WTC11 (cell line): Measurements from ENCODE around the gene FAM72C. TPM values are rescaled to one million over a fixed set of nuclear protein-coding genes. Genes with fewer than 3 reads are reported as not detected.
"Not testable (repeated sequence)": the region's sequence is repeated elsewhere in the genome, so short reads cannot be mapped to it uniquely, and the experiment has no call there.

Source experiments
- ATAC-seq: fragments of 200-7000 bp; cut with Tn5 transposase; 2 replicates; pipeline ENCODE4 v1.10.0; 2021; ENCODE audit warnings: mild to moderate bottlenecking, moderate library complexity
- CTCF ChIA-PET: fragments of 300-600 bp; sonication (Branson Sonifier 250); formaldehyde crosslinking; loops from one replicate; lab custom pipeline; 2021; ENCODE audit warnings: antibody characterized with exemption; lab: Charles Lee
- POLR2A ChIA-PET: fragments of 350-600 bp; sonication (Branson Sonifier 250); formaldehyde crosslinking; loops from one replicate; lab custom pipeline; 2021; ENCODE audit warnings: antibody characterized with exemption; lab: Charles Lee
- DNase-seq: peaks from one replicate; pipeline ENCODE4 v3.0.0; 2021; ENCODE audit warnings: low spot score
- H3K27ac Mint-ChIP-seq: 2 replicates; pipeline ENCODE4 v1.8.0; 2021; ENCODE audit warnings: mixed read lengths
- H3K27me3 Mint-ChIP-seq: 2 replicates; pipeline ENCODE4 v1.8.0; 2021; ENCODE audit warnings: low read depth, mild to moderate bottlenecking, moderate library complexity, mixed read lengths
- H3K36me3 Mint-ChIP-seq: 2 replicates; pipeline ENCODE4 v1.8.0; 2021; ENCODE audit warnings: mixed read lengths
- H3K4me1 Mint-ChIP-seq: 2 replicates; pipeline ENCODE4 v1.8.0; 2022; ENCODE audit warnings: mixed read lengths
- H3K4me3 Mint-ChIP-seq: 2 replicates; pipeline ENCODE4 v1.8.0; 2021; ENCODE audit warnings: mild to moderate bottlenecking, moderate library complexity, mixed read lengths
- H3K9me3 Mint-ChIP-seq: 2 replicates; pipeline ENCODE4 v1.8.0; 2021; ENCODE audit warnings: mixed read lengths
- total RNA-seq: library from RNA; stranded (reverse); gene quantifications from 3 replicates; pipeline ENCODE4 v1.2.3, GENCODE V29; 2021

FAM72C gene
- total RNA-seq, 1 experiment from 2014 or later = 14.7 TPM

GRCh38 chr1:143973876-143974414, 2.2 kb upstream of the FAM72C start:
- POLR2A ChIA-PET, H3K4me1 Mint-ChIP-seq, H3K27ac Mint-ChIP-seq, H3K9me3 Mint-ChIP-seq, DNase-seq, ATAC-seq, H3K36me3 Mint-ChIP-seq, CTCF ChIA-PET, H3K27me3 Mint-ChIP-seq: not testable (repeated sequence)
- H3K4me3 Mint-ChIP-seq = peak overlapping the region; percentile 85

DNA sequence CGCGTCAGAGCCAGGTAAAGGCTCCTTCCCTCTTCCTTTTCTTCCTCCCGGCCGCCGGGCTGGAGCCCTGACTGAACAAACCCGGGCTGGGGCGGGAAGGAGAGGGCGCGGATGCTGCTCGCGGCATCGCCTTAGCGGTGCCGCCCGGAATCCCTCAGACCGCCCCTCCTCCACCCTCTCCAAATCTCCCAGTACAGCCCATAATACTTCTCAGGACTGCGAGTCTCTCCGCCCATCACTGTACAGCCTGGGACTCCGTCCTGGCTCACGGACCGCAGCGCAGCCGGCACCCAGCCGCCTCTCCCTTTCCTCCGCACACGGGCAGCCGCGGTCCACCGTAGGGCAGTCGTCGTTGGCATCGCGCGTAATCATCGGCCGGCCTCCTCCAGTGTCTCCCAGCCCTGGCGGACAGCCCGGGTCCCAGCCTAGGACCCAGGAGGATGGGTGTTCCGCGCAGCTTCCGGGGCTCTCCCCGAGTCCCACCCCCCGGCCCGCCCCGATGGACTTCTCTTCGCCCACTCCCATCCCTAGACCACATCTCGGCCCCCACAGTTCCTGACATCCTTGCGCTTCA, 1.1 kb upstream of the FAM72C start:
- H3K4me3 Mint-ChIP-seq, H3K9me3 Mint-ChIP-seq, DNase-seq, CTCF ChIA-PET, H3K27ac Mint-ChIP-seq, H3K4me1 Mint-ChIP-seq, POLR2A ChIA-PET, H3K36me3 Mint-ChIP-seq, H3K27me3 Mint-ChIP-seq: not testable (repeated sequence)
- ATAC-seq = peak; percentile 0

DNA sequence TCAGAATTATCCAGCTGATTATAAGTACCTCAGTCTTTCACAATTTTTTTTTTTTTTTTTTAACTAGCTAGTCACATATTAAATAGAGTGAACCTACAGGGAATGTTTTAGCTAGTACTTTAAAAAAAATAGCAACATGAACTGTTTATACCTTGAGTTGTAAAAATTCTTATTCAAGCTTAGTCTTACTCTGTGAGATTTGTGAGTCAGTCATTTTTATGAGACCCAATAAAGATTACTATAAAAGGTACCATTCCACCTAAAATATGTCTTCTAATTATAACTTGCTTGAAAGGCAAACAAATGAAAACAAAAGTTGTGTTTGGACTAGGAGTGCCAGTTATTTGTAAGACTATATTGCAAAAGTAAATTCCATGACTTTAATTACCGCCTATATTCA, 5.9 kb downstream of the FAM72C start:
- H3K27ac Mint-ChIP-seq, H3K4me3 Mint-ChIP-seq, ATAC-seq, H3K36me3 Mint-ChIP-seq, DNase-seq, H3K4me1 Mint-ChIP-seq, H3K27me3 Mint-ChIP-seq, POLR2A ChIA-PET, H3K9me3 Mint-ChIP-seq, CTCF ChIA-PET: not testable (repeated sequence)

DNA sequence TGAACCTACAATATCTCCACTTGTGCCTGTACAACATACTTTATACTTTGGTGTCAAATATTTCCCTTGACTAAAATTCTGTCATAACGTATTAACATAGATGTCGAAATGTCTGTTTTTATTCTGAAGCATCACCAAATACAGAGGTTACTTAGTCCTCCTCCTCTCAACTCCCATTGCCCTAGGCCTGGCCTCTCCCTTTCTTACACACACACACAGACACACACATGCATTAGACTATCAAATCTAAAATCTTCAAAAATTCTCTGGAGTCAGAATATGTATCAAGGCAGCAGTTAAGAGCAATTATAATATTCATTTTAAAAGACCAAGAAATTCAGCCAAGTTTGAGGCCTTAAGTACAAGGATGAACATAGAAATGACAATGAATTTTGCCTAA, 7.5 kb downstream of the FAM72C start:
- not testable (repeated sequence) for DNase-seq, H3K27ac Mint-ChIP-seq

GRCh38 chr1:143955930-143956329, 15.9 kb downstream of the FAM72C start:
- POLR2A ChIA-PET, DNase-seq, H3K9me3 Mint-ChIP-seq, H3K4me1 Mint-ChIP-seq, H3K27ac Mint-ChIP-seq, CTCF ChIA-PET, H3K27me3 Mint-ChIP-seq, ATAC-seq, H3K36me3 Mint-ChIP-seq, H3K4me3 Mint-ChIP-seq: not testable (repeated sequence)

More for the DNA sequence above, 7.5 kb downstream of the FAM72C start:
- H3K9me3 Mint-ChIP-seq, CTCF ChIA-PET, ATAC-seq, POLR2A ChIA-PET, H3K4me1 Mint-ChIP-seq, H3K27me3 Mint-ChIP-seq, H3K36me3 Mint-ChIP-seq, H3K4me3 Mint-ChIP-seq: not testable (repeated sequence)

DNA sequence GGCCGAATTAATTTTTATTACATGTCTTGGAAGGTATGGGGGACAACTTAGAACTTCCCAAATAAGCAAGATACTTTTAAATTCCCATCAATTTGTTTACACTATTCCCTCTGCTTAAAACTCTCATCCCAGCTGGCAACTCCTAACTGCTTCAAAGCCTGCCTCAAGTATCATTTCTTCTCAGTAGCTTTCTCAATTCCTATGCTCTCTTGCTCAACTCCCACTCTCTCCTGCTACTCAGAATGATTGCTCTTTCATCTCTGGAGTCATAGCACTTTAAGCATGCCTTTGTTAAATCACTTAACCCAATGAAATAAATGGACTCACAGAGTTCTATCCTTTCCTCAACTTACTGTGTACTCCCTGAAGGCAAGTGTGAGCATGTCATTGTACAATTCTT, 18.9 kb downstream of the FAM72C start:
- ATAC-seq, H3K9me3 Mint-ChIP-seq, H3K27ac Mint-ChIP-seq, DNase-seq, H3K4me3 Mint-ChIP-seq, H3K4me1 Mint-ChIP-seq, H3K36me3 Mint-ChIP-seq, CTCF ChIA-PET, H3K27me3 Mint-ChIP-seq, POLR2A ChIA-PET: not testable (repeated sequence)

- DNase-seq, POLR2A ChIA-PET, H3K9me3 Mint-ChIP-seq, H3K36me3 Mint-ChIP-seq, H3K27ac Mint-ChIP-seq, H3K4me1 Mint-ChIP-seq, ATAC-seq, CTCF ChIA-PET, H3K4me3 Mint-ChIP-seq, H3K27me3 Mint-ChIP-seq: not testable (repeated sequence)
Measured at GRCh38 chr1:143951485-143952391, 20.0 kb downstream of the FAM72C start.

GRCh38 chr1:143947749-143948148, 24.0 kb downstream of the FAM72C start:
- DNase-seq, ATAC-seq, H3K36me3 Mint-ChIP-seq, H3K4me3 Mint-ChIP-seq, H3K4me1 Mint-ChIP-seq, POLR2A ChIA-PET, H3K27me3 Mint-ChIP-seq, H3K27ac Mint-ChIP-seq, CTCF ChIA-PET, H3K9me3 Mint-ChIP-seq: not testable (repeated sequence)

DNA sequence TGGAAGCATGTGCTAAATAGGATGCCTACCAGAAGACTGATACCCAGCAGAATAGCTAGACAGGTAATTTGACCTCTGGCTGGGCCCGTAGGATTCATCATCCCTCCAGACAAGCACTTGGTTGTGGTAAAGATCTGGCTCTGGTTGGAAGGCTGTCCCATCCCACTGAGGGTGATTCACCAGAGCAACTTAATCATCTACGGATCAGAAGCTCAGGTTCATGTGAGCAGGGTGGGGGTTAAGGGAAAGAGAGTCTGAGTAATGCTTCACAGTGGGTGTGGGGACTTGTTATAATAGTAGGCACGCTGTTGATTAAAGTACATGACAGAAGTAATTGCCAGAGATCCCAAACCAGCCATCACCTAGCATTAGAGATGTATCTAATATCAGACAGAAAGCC, 26.5 kb downstream of the FAM72C start:
- H3K4me3 Mint-ChIP-seq, CTCF ChIA-PET, ATAC-seq, H3K27me3 Mint-ChIP-seq, H3K4me1 Mint-ChIP-seq, DNase-seq, H3K27ac Mint-ChIP-seq, H3K36me3 Mint-ChIP-seq, H3K9me3 Mint-ChIP-seq, POLR2A ChIA-PET: not testable (repeated sequence)

- H3K27ac Mint-ChIP-seq, H3K4me3 Mint-ChIP-seq, H3K9me3 Mint-ChIP-seq, DNase-seq, H3K27me3 Mint-ChIP-seq, H3K4me1 Mint-ChIP-seq, CTCF ChIA-PET, H3K36me3 Mint-ChIP-seq, POLR2A ChIA-PET: not testable (repeated sequence)
- 0 out of 2 replicates have a peak, but pooled peaks have one; percentile 22 for ATAC-seq
Measured at GRCh38 chr1:143944576-143945240, 27.1 kb downstream of the FAM72C start.

DNA sequence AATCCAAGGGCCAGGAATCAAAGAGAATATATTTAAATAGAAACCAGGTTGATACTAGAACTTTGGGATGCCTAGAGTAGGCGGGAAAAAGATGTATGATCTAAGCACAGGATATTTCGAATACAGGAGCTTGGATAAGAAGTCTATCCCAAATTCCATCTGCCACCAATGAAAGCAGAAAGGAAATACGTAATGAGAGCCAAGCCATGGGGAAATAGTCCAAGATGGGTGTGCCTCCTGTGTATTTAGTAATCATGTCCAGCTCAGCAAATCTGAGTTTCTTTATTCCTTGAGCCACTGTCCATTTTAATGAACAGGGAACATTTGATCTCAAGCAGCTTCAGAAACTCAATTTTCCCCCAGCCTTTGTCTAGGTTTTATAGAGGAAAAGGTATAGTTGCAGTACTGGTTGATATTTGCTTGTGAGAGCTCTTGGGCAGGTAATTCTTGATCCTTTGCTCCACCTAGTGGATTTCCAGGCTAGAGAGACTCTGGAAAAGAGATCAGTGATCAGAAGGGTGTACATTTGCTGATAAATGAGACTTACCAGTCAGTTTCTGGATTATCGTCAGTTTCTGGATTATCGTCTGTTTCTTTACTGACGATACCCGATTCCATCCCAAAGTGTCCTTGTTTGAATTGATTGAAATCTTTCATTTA, 28.3 kb downstream of the FAM72C start:
- H3K4me3 Mint-ChIP-seq, POLR2A ChIA-PET, H3K4me1 Mint-ChIP-seq, CTCF ChIA-PET, H3K9me3 Mint-ChIP-seq, H3K27ac Mint-ChIP-seq, H3K27me3 Mint-ChIP-seq, H3K36me3 Mint-ChIP-seq, DNase-seq: not testable (repeated sequence)
- ATAC-seq = peak; percentile 51
